Measurements from ENCODE around the gene FLT1.

DNA sequence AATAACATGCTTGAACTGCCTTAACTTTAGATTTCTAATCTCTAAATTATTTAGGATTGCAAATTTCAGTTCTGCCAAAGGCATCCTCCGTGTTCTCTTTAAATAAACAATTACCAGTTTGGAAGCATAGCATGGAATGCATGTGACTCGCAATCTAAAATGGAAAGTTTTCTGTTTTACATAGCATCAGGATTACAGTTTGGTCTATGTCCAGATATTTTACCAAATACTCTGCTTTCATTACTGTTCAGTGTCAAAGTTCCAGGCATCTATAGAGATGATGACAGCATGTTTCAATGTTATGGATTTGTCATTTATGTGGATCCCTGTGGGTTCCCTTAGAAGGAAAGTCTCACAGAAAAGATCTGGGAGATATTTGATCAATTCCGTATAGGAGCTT lies 16.8 kb downstream of the FLT1 start:
- TF ChIP-seq CTCF (optimal IDR thresholded peaks at IDR 0.05 in 1 of 3, IDR thresholded peaks at IDR 0.05 in 1 of 3, conservative IDR thresholded peaks at IDR 0.05 in 1 of 3; ENCODE audit: extremely low read depth in 1 of 3, insufficient read depth in 2 of 3, low read length in 3 of 3) (no peak), EZH2 (IDR thresholded peaks at IDR 0.05; ENCODE audit: low read length) (no peak)
